Left colon (tissue), 2 donors: ENCODE results near the gene LCP1. TPM values are rescaled to one million over a fixed set of nuclear protein-coding genes. Genes with fewer than 3 reads are reported as not detected.

Source experiments
- ATAC-seq: fragments of 200-7000 bp; cut with Tn5 transposase; one replicate; pipeline ENCODE4 v1.9.1; 2020; ENCODE audit warnings: mild to moderate bottlenecking, moderate library complexity
- DNase-seq, 2 donors: peaks; one replicate each; pipeline ENCODE4 v3.0.0-alpha.2; 2020
- intact Hi-C, 2 donors: fragments of 100-400 bp; cut with DNase I in 1 of 2; cut with micrococcal nuclease in 1 of 2; formaldehyde crosslinking; loops; one replicate each; pipeline versions ENCODE4 v1.11.2 to v1.14.0; 2022; cut with DNase I, micrococcal nuclease
- total RNA-seq, 2 donors: library from RNA; stranded (reverse); fragmentation: NEBNext Ultra II Directional; extraction: Animal tissue kit (Norgen Biotek cat#: 25700); gene quantifications; one replicate each; pipeline ENCODE4 v1.2.1, GENCODE V29; 2021
- donor health status: DM: no; HTN: no; CAD: no.
- donor health status: DM: yes; HTN: yes; CAD: no.

LCP1 gene
- total RNA-seq, 2 donors from 2014 or later = 9.4 to 33.4 TPM

- DNase-seq (no peak), ATAC-seq (no peak)
- intact Hi-C loops = no loop called here
Measured at GRCh38 chr13:46085737-46086136, 96.2 kb downstream of the LCP1 start.

- ATAC-seq (no peak), DNase-seq (no peak)
- intact Hi-C loops = no loop called here
Measured at GRCh38 chr13:46082324-46082723, 99.7 kb downstream of the LCP1 start.

- intact Hi-C loops = no loop called here
- ATAC-seq (no peak), DNase-seq (no peak)
Measured at GRCh38 chr13:46079770-46080169, 102.2 kb downstream of the LCP1 start.

GRCh38 chr13:46077265-46077664, 104.7 kb downstream of the LCP1 start:
- DNase-seq = no peak
- intact Hi-C loops = no loop called here
- no peak for ATAC-seq

GRCh38 chr13:46076827-46077226, 105.2 kb downstream of the LCP1 start:
- DNase-seq (no peak), ATAC-seq (no peak)
- intact Hi-C loops = no loop called here

Other genes with a start within 250 kb of the LCP1 start
- 10 to 100 TPM; 26.1 to 27.8 TPM for gene ZC3H13, start 129.4 kb downstream of the LCP1 start, total RNA-seq
- gene CPB2, start 77.1 kb downstream of the LCP1 start, total RNA-seq = not detected
- not detected for gene LRRC63, start 29.8 kb upstream of the LCP1 start, total RNA-seq
- 10 to 100 TPM; 14.9 to 28.4 TPM for gene RUBCNL, start 205.1 kb upstream of the LCP1 start, total RNA-seq